Stimulated activated memory B cell treated with anti-CD40 and anti-IgM and Interleukin-4, amounts not matched to agents 10 μg/mL and 1 μg/mL and 100 μg/mL, for 72 hours (primary cell): ENCODE data around the gene DSCAM.

Source experiments
- ATAC-seq: fragments of 150-1000 bp; cut with Tn5 transposase; 2 replicates; pipeline ENCODE4 v1.10.0; 2021
- H3K27ac Mint-ChIP-seq: one replicate; pipeline ENCODE4 v1.8.0; 2022; ENCODE audit warnings: mild to moderate bottlenecking, mixed read lengths
- H3K27me3 Mint-ChIP-seq: one replicate; pipeline ENCODE4 v1.8.0; 2022; ENCODE audit warnings: mixed read lengths
- H3K36me3 Mint-ChIP-seq: one replicate; pipeline ENCODE4 v1.8.0; 2022; ENCODE audit warnings: mixed read lengths
- H3K4me1 Mint-ChIP-seq: one replicate; pipeline ENCODE4 v1.8.0; 2022; ENCODE audit warnings: mixed read lengths
- H3K4me3 Mint-ChIP-seq: one replicate; pipeline ENCODE4 v1.8.0; 2022; ENCODE audit warnings: mild to moderate bottlenecking, moderate library complexity, mixed read lengths
- H3K9me3 Mint-ChIP-seq: one replicate; pipeline ENCODE4 v1.8.0; 2022; ENCODE audit warnings: mixed read lengths

The DSCAM gene

GRCh38 chr21:40566486-40566885 is 280.5 kb downstream of the DSCAM start:
- Mint-ChIP-seq H3K36me3 (no peaks in the 10 kb centered on the region), H3K27me3 (no peaks in the 10 kb centered on the region), H3K4me1 (no peaks in the 10 kb centered on the region), H3K27ac (no peak overlapping the region), H3K9me3 (peaks cover 9% of the 10 kb centered on the region), H3K4me3 (no peak overlapping the region)
- no peak for ATAC-seq

DNA sequence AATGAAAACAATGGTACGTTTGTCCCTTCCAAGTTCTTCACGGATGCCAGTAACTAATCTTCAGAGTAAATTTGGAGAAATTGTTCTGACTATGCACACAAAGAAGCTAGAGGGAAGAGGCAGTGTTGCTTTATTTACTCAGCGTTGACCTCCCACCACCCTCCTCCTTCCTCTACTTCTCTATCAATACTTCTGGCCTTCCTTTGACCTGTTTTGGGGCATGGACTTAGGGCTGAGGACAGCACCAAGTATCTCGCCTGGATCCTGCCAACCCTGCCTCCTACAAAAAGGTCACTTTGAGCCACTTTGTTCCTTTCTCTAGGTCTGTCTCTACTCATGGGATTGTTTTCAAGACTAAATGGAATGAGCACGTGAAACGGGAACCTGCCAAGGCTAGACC is 282.6 kb downstream of the DSCAM start:
- peaks cover 3% of the 10 kb centered on the region for H3K9me3 Mint-ChIP-seq

DNA sequence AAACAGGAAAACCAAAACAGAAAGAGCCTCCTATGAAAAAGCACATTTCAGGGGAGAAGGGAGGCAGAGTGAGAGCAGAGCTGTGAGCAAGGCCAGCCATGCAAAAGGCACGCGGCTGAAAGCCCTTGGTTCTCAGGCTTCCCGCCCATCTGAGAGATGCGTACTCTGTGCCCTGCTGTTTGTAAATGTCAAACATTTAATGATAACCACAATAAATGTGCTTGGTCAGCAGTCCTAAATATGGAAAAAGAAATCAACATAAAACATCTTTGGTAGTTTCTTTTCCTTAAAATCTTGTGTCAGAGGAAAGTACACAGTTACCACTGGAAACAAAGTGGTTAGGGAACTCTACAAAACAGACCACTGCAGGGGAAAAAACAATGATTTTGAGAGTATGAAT is 283.1 kb downstream of the DSCAM start:
- ATAC-seq: no peak
- Mint-ChIP-seq H3K4me3 (no peak overlapping the region), H3K27ac (no peak overlapping the region), H3K4me1 (no peaks in the 10 kb centered on the region), H3K27me3 (no peaks in the 10 kb centered on the region), H3K36me3 (no peaks in the 10 kb centered on the region), H3K9me3 (peaks cover 3% of the 10 kb centered on the region)

More for the DNA sequence above, 282.6 kb downstream of the DSCAM start:
- no peaks in the 10 kb centered on the region for H3K27me3 Mint-ChIP-seq
- H3K36me3 Mint-ChIP-seq: no peaks in the 10 kb centered on the region
- no peak overlapping the region for H3K4me3 Mint-ChIP-seq
- H3K4me1 Mint-ChIP-seq: no peaks in the 10 kb centered on the region
- no peak overlapping the region for H3K27ac Mint-ChIP-seq
- no peak for ATAC-seq

GRCh38 chr21:40562242-40563002 is 284.5 kb downstream of the DSCAM start:
- H3K36me3 Mint-ChIP-seq: no peaks in the 10 kb centered on the region
- peaks cover 3% of the 10 kb centered on the region for H3K9me3 Mint-ChIP-seq
- no peak for ATAC-seq
- no peak overlapping the region for H3K4me3 Mint-ChIP-seq
- H3K27me3 Mint-ChIP-seq: no peaks in the 10 kb centered on the region
- no peaks in the 10 kb centered on the region for H3K4me1 Mint-ChIP-seq
- no peak overlapping the region for H3K27ac Mint-ChIP-seq

DNA sequence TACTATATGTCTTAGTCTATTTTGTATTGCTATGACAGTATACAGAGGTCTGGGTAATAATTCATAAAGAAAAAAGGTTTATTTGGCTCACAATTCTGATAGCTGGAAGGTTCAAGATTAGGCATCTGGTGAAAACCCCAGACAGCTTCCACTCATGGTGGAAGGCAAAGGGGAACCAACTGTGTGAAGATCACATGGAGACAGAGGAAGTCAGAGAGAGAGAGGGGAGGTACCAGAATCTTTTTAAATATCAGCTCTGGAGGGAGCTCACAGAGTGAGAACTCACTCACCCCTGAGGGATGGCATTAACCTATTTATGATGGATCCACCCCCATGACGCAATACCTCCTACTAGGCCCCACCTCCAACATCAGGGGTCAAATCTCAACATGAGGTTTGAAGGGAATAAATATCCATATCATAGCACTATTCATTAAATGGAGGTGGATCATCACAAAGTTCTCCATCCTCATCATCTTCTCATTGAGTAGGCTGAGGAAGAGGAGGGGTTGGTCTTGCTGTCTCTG is 290.5 kb downstream of the DSCAM start:
- H3K4me1 Mint-ChIP-seq: no peaks in the 10 kb centered on the region
- no peak overlapping the region for H3K4me3 Mint-ChIP-seq
- H3K27me3 Mint-ChIP-seq: no peaks in the 10 kb centered on the region
- H3K9me3 Mint-ChIP-seq: no peaks in the 10 kb centered on the region
- no peaks in the 10 kb centered on the region for H3K36me3 Mint-ChIP-seq
- no peak for ATAC-seq
- no peak overlapping the region for H3K27ac Mint-ChIP-seq

DNA sequence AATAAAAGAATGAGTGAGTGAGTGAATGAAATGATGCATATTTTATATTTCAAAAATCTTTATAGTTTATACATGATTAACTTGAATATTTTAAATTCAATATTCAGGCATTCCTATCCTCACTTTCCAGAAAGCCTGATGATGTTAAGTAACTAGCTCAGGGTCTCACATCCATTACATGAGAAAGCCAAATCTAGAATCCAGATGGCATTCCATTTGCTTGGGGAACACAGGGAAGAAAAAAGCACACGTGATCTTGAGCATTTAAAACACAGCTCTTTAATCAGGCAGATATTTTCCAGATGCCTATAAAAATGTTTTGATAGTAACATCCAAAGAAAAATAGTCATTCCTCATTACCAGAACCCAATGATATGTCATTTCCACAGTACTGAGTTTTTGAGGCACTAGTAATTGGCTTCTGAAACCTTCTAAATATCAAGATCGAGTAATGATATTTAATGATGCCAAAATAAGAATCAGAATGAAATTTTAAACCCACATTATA is 291.9 kb downstream of the DSCAM start:
- H3K4me1 Mint-ChIP-seq: no peaks in the 10 kb centered on the region
- no peak for ATAC-seq

GRCh38 chr21:40553781-40554180 is 293.2 kb downstream of the DSCAM start:
- ATAC-seq: no peak
- H3K27me3 Mint-ChIP-seq: no peaks in the 10 kb centered on the region
- peaks cover 3% of the 10 kb centered on the region for H3K9me3 Mint-ChIP-seq
- no peaks in the 10 kb centered on the region for H3K4me1 Mint-ChIP-seq
- H3K36me3 Mint-ChIP-seq: no peaks in the 10 kb centered on the region
- no peak overlapping the region for H3K27ac Mint-ChIP-seq
- no peak overlapping the region for H3K4me3 Mint-ChIP-seq

More for the DNA sequence above, 291.9 kb downstream of the DSCAM start:
- Mint-ChIP-seq H3K27ac (no peak overlapping the region), H3K4me3 (no peak overlapping the region), H3K36me3 (no peaks in the 10 kb centered on the region), H3K27me3 (no peaks in the 10 kb centered on the region), H3K9me3 (peaks cover 3% of the 10 kb centered on the region)

- Mint-ChIP-seq H3K36me3 (no peaks in the 10 kb centered on the region), H3K27me3 (no peaks in the 10 kb centered on the region)
Measured at GRCh38 chr21:40547906-40548513, 298.9 kb downstream of the DSCAM start.

DNA sequence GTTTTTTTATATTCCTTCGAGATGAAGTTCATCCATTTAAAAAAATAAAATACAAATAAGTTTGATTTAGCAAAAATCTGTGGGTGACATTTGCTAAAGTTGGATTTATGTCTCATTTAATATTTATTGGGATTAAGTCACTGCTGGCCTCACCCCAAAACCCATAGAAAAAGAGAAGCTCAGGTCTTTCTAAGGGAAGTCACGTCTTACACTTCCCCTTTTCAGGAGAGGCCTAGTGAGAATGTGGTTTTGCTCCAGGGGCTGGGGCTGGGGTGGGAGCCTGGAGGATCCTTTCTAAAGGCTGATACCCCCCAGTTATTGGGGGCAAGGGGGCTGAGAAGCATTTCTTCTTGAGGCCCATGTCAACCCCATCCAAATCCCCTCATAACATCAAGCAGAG is 300.3 kb downstream of the DSCAM start:
- Mint-ChIP-seq H3K27ac (no peak overlapping the region), H3K9me3 (peaks cover 9% of the 10 kb centered on the region)
- no peak for ATAC-seq

More at GRCh38 chr21:40547906-40548513, 298.9 kb downstream of the DSCAM start:
- no peak for ATAC-seq
- no peaks in the 10 kb centered on the region for H3K4me1 Mint-ChIP-seq
- H3K4me3 Mint-ChIP-seq: no peak overlapping the region
- no peak overlapping the region for H3K27ac Mint-ChIP-seq
- peaks cover 9% of the 10 kb centered on the region for H3K9me3 Mint-ChIP-seq

DNA sequence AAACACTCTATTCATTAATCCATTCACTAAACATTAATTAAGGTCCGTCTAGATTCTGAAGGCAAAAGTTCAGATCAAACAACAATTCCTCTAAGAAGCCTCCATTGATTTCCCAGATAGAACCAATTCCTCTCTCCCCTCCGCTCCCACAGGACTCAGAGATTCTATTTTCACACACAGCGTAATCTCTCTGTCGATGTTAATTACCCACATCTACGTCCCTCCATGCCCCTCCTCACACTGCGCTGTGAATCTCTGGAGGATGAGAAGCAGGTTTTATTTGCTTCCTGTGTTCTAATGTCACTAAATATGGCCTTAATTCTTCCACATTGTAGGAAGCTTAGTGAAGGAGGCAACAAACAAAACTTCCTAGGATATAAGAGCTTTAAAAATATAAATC is 306.7 kb downstream of the DSCAM start:
- Mint-ChIP-seq H3K4me1 (no peaks in the 10 kb centered on the region), H3K27me3 (no peaks in the 10 kb centered on the region), H3K9me3 (peaks cover 6% of the 10 kb centered on the region), H3K4me3 (no peak overlapping the region), H3K27ac (no peak overlapping the region), H3K36me3 (no peaks in the 10 kb centered on the region)
- ATAC-seq: no peak

More for the DNA sequence above, 300.3 kb downstream of the DSCAM start:
- Mint-ChIP-seq H3K27me3 (no peaks in the 10 kb centered on the region), H3K4me3 (no peak overlapping the region), H3K4me1 (no peaks in the 10 kb centered on the region), H3K36me3 (no peaks in the 10 kb centered on the region)

- no peak for ATAC-seq
- Mint-ChIP-seq H3K36me3 (no peaks in the 10 kb centered on the region), H3K27ac (no peak overlapping the region), H3K27me3 (no peaks in the 10 kb centered on the region), H3K9me3 (peaks cover 10% of the 10 kb centered on the region), H3K4me1 (no peaks in the 10 kb centered on the region), H3K4me3 (no peak overlapping the region)
Measured at GRCh38 chr21:40534886-40535285, 312.1 kb downstream of the DSCAM start.

- H3K27ac Mint-ChIP-seq: no peak overlapping the region
- H3K27me3 Mint-ChIP-seq: no peaks in the 10 kb centered on the region
- no peaks in the 10 kb centered on the region for H3K36me3 Mint-ChIP-seq
- ATAC-seq: no peak
- H3K4me1 Mint-ChIP-seq: no peaks in the 10 kb centered on the region
- peaks cover 16% of the 10 kb centered on the region for H3K9me3 Mint-ChIP-seq
- H3K4me3 Mint-ChIP-seq: no peak overlapping the region
Measured at GRCh38 chr21:40531431-40532110, 315.4 kb downstream of the DSCAM start.

DNA sequence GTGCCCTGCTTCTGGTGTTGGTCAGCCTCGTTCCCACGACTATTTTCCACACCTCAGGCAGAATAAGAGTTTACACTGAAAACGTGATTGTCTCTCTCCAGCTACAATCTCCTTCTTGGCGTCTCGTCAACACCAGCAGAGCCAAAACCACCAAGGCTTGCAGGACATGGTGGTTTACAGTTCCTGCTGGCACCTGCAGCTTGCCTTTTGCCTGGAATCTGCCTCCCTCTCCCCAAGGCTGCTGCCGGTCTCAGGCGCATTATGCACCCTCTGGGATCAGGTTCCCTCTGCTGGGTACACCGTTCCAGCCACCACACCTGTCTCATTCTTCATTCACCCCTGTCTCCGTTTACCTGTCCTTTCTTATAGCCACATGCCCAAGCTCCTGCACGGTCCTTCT is 315.9 kb downstream of the DSCAM start:
- Mint-ChIP-seq H3K9me3 (peaks cover 16% of the 10 kb centered on the region), H3K36me3 (no peaks in the 10 kb centered on the region), H3K4me3 (no peak overlapping the region), H3K27me3 (no peaks in the 10 kb centered on the region), H3K4me1 (no peaks in the 10 kb centered on the region), H3K27ac (no peak overlapping the region)
- no peak for ATAC-seq

GRCh38 chr21:40517646-40518045 is 329.3 kb downstream of the DSCAM start:
- Mint-ChIP-seq H3K4me1 (no peaks in the 10 kb centered on the region), H3K36me3 (no peaks in the 10 kb centered on the region), H3K9me3 (peaks cover 4% of the 10 kb centered on the region), H3K27me3 (no peaks in the 10 kb centered on the region), H3K4me3 (no peak overlapping the region), H3K27ac (no peak overlapping the region)
- no peak for ATAC-seq

DNA sequence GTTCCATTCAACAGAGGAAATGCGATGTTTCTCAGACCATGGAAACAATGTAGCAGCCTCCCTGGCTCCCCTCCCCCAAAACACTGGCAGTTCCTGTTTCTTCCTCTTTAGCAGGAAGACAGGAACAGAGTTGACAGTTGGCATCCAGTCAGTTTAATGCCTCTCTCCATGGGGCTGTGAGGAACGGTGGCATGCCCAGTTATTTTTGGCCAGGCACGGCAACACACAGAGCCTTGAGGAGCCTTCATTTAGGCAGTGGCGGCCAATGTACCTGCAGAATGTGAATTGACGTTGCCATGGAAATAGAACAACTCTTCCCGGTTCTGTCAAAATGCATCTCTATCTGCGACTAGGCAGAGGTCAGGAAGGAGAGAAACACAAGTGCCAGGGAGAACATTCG is 330.6 kb downstream of the DSCAM start:
- peaks cover 9% of the 10 kb centered on the region for H3K9me3 Mint-ChIP-seq
- H3K4me3 Mint-ChIP-seq: no peak overlapping the region
- no peak for ATAC-seq
- H3K27me3 Mint-ChIP-seq: no peaks in the 10 kb centered on the region
- no peaks in the 10 kb centered on the region for H3K36me3 Mint-ChIP-seq
- no peaks in the 10 kb centered on the region for H3K4me1 Mint-ChIP-seq
- no peak overlapping the region for H3K27ac Mint-ChIP-seq
